ENCODE results near the gene GLB1L2. TPM values are rescaled to one million over a fixed set of nuclear protein-coding genes. Genes with fewer than 3 reads are reported as not detected.
A peak's percentile ranks its signal among the peaks of the same experiment; 100 is the strongest.
"Not testable (repeated sequence)": the region's sequence is repeated elsewhere in the genome, so short reads cannot be mapped to it uniquely, and the experiment has no call there.

The GLB1L2 gene, protein sequence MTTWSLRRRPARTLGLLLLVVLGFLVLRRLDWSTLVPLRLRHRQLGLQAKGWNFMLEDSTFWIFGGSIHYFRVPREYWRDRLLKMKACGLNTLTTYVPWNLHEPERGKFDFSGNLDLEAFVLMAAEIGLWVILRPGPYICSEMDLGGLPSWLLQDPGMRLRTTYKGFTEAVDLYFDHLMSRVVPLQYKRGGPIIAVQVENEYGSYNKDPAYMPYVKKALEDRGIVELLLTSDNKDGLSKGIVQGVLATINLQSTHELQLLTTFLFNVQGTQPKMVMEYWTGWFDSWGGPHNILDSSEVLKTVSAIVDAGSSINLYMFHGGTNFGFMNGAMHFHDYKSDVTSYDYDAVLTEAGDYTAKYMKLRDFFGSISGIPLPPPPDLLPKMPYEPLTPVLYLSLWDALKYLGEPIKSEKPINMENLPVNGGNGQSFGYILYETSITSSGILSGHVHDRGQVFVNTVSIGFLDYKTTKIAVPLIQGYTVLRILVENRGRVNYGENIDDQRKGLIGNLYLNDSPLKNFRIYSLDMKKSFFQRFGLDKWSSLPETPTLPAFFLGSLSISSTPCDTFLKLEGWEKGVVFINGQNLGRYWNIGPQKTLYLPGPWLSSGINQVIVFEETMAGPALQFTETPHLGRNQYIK
- total RNA-seq: 1 to 10 TPM; 1.6 to 1.7 TPM

DNA sequence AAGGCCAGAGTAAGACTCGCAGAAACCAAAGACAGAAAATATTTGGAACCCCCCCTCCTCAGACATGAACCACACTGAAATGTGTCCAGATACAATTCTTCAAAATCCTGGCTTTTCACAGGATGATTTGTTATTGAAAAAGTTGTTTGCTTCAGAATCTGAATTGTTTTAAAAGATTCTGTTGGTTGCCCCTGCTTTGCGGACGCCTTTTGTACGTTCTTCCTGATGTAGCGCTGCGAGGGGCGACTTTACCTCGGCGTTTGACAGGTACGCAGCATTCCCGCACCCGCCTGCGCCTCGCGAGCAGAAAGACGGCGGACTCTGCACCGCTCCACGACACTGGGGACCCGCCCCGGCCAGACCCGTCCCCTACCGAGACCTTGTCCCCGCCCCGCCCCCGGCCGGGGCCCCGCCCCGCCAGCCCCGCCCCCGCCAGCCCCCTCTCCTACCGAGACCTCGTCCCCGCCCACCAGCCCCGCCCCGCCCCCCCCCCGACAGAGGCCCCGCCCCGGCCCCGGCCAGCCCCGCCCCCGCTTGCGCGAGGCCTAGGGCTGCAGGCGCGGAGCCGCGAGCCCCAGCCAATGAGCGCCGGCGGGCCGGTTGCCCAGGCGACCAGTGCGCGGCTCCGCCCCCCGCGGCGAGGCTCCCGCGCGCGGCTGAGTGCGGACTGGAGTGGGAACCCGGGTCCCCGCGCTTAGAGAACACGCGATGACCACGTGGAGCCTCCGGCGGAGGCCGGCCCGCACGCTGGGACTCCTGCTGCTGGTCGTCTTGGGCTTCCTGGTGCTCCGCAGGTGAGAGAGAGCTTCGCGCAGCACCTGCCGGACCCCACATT lies at the start of gene GLB1L2:
Gene GLB1L2, plus strand, starts transcription at position 635 of the 835 bp plus-strand sequence. Its CDS starts 74 bp downstream, at position 709.
- H3K4me3 Mint-ChIP-seq: peak within 1 kb of the TSS; percentile 84
- H3K4me1 Mint-ChIP-seq: peaks cover 8% of the 10 kb centered on the region
- H3K9me3 Mint-ChIP-seq: no peaks in the 10 kb centered on the region
- POLR2A ChIA-PET: interaction anchor here (1.2 kb wide), 1 partner anchor 56 kb away, joined by 5 read pairs; the partner anchor contains the start of gene GLB1L3
- peak; percentile 96 for ATAC-seq (ENCODE audit: low read depth)
- peaks cover 42% of the 10 kb centered on the region for H3K27me3 Mint-ChIP-seq
- no peaks in the 10 kb centered on the region for H3K36me3 Mint-ChIP-seq
- peak; percentile 87 for DNase-seq
- no peak within 1 kb of the TSS for H3K27ac Mint-ChIP-seq

- Mint-ChIP-seq H3K9me3 (peaks cover 2% of the 10 kb centered on the region), H3K36me3 (peaks cover 7% of the 10 kb centered on the region), H3K4me1 (peaks cover 11% of the 10 kb centered on the region), H3K27ac (no peak overlapping the region), H3K27me3 (peaks cover 2% of the 10 kb centered on the region), H3K4me3 (no peak overlapping the region)
- DNase-seq (no peak), ATAC-seq (ENCODE audit: low read depth) (no peak)
- POLR2A ChIA-PET: no interaction called here
Measured at GRCh38 chr11:134282121-134283045, 49.4 kb upstream of the GLB1L2 start.

- ATAC-seq (ENCODE audit: low read depth): no peak
- Mint-ChIP-seq H3K9me3 (no peaks in the 10 kb centered on the region), H3K36me3 (peaks cover 4% of the 10 kb centered on the region), H3K4me3 (no peak overlapping the region), H3K4me1 (peaks cover 9% of the 10 kb centered on the region), H3K27ac (no peak overlapping the region), H3K27me3 (no peaks in the 10 kb centered on the region)
- POLR2A ChIA-PET: no interaction called here
- DNase-seq: no peak
Measured at GRCh38 chr11:134283461-134284230, 48.1 kb upstream of the GLB1L2 start.

- DNase-seq; ATAC-seq (ENCODE audit: low read depth); H3K9me3 Mint-ChIP-seq; POLR2A ChIA-PET; H3K4me1 Mint-ChIP-seq; H3K27ac Mint-ChIP-seq; H3K36me3 Mint-ChIP-seq; H3K27me3 Mint-ChIP-seq; H3K4me3 Mint-ChIP-seq: not testable (repeated sequence)
Measured at GRCh38 chr11:134284349-134284748, 47.4 kb upstream of the GLB1L2 start.

GRCh38 chr11:134287561-134287960 lies 44.2 kb upstream of the GLB1L2 start:
- no peak for ATAC-seq (ENCODE audit: low read depth)
- no peaks in the 10 kb centered on the region for H3K36me3 Mint-ChIP-seq
- H3K4me1 Mint-ChIP-seq: no peaks in the 10 kb centered on the region
- no peak overlapping the region for H3K27ac Mint-ChIP-seq
- no peaks in the 10 kb centered on the region for H3K27me3 Mint-ChIP-seq
- DNase-seq: no peak
- H3K4me3 Mint-ChIP-seq: no peak overlapping the region
- POLR2A ChIA-PET: interaction anchor here (0.8 kb wide), 1 partner anchor 11 kb away, joined by 3 read pairs; the partner anchor contains the start of gene GLB1L3
- no peaks in the 10 kb centered on the region for H3K9me3 Mint-ChIP-seq

DNA sequence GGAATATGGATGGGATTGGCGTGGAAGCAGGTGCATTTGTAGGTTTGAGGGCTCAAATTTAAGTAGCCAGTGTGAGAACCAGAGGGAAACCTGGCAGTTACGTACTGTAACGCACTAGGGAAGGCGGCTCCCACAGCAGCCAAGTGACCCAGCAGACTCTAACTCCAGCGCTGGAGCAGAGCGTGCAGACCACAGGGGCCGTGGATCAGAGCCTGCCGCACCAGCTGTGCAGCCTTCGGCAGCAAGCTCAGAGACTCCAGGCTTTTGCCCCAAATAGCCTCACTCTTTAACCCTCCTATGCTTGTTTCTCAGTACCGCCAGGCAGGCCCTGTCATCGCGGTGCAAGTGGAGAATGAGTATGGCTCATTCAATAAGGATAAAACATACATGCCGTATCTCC lies 43.3 kb upstream of the GLB1L2 start:
- no peaks in the 10 kb centered on the region for H3K4me1 Mint-ChIP-seq
- no peak for ATAC-seq (ENCODE audit: low read depth)
- H3K4me3 Mint-ChIP-seq: no peak overlapping the region
- no peaks in the 10 kb centered on the region for H3K9me3 Mint-ChIP-seq
- no peaks in the 10 kb centered on the region for H3K36me3 Mint-ChIP-seq
- no peak for DNase-seq
- no peak overlapping the region for H3K27ac Mint-ChIP-seq
- POLR2A ChIA-PET: interaction anchor here (0.8 kb wide), 1 partner anchor 12 kb away, joined by 3 read pairs; the partner anchor contains the start of gene GLB1L3
- H3K27me3 Mint-ChIP-seq: no peaks in the 10 kb centered on the region

GRCh38 chr11:134289167-134289566 lies 42.6 kb upstream of the GLB1L2 start:
- Mint-ChIP-seq H3K27ac (no peak overlapping the region), H3K27me3 (no peaks in the 10 kb centered on the region), H3K4me1 (no peaks in the 10 kb centered on the region), H3K36me3 (no peaks in the 10 kb centered on the region), H3K9me3 (no peaks in the 10 kb centered on the region), H3K4me3 (no peak overlapping the region)
- ATAC-seq (ENCODE audit: low read depth) (no peak), DNase-seq (no peak)
- POLR2A ChIA-PET: no interaction called here

DNA sequence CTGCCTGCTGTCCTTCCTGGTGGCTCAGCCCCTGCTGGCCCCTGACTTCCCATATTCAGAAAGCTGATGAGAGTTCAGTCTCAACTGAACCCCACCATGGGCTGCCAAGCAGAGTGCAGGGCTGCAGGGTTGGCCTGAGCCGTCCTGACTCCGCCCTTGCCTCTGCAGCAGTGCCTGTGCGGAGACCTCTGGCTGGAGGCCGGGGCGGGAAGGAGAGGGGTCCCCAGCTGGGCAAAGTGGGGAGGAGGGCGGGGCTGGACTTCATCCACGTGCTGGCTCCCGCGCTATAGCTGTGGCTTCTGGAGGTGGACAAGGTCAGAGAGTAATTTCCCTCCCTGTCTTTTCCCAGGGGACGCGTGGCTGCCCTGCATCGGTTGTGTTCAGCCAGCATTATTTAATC lies 42.0 kb upstream of the GLB1L2 start:
- no peak overlapping the region for H3K4me3 Mint-ChIP-seq
- no peaks in the 10 kb centered on the region for H3K27me3 Mint-ChIP-seq
- ATAC-seq (ENCODE audit: low read depth) (no peak), DNase-seq (no peak)
- H3K27ac Mint-ChIP-seq: no peak overlapping the region
- POLR2A ChIA-PET: no interaction called here
- no peaks in the 10 kb centered on the region for H3K4me1 Mint-ChIP-seq
- H3K36me3 Mint-ChIP-seq: no peaks in the 10 kb centered on the region
- no peaks in the 10 kb centered on the region for H3K9me3 Mint-ChIP-seq

DNA sequence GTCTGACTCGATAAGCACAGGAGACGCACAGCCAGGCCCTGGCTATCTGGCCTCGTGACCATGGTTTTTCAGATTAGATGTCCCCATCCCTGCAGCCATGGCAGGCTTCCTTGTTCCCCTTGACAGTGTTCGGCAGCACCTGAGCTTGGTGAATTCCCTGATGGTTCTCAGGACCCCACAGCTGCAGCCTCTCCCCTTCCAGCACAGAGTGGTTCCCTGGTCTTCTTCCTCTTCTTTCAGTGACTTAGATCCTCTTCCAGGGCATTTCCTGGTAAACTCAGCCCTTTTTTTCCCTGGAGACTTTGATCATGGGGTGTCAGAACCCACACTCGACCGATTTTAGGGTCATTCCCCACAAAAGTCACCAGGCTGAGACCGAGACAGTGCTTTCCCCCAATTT lies 41.1 kb upstream of the GLB1L2 start:
- POLR2A ChIA-PET: no interaction called here
- no peak for DNase-seq
- Mint-ChIP-seq H3K4me3 (no peak overlapping the region), H3K9me3 (no peaks in the 10 kb centered on the region), H3K27ac (no peak overlapping the region), H3K4me1 (no peaks in the 10 kb centered on the region), H3K36me3 (no peaks in the 10 kb centered on the region), H3K27me3 (no peaks in the 10 kb centered on the region)
- ATAC-seq (ENCODE audit: low read depth): no peak

DNA sequence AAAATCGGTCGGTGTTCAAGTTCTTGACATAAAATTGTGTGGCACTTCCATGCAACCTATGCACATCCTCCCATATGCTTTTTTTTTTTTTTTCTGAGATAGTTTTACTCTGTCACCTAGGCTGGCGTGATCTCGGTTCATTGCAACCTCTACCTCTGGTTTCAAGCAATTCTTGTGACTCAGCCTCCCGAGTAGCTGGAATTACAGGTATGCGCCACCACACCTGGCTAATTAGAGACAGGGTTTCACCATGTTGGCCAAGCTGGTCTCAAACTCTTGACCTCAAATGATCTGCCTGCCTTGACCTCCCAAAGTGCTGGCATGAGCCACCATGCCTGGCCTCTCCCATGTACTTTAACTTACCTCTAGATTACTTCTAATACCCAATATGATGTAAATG lies 40.6 kb upstream of the GLB1L2 start:
- no peak overlapping the region for H3K4me3 Mint-ChIP-seq
- no peaks in the 10 kb centered on the region for H3K9me3 Mint-ChIP-seq
- no peak for DNase-seq
- no peak overlapping the region for H3K27ac Mint-ChIP-seq
- no peaks in the 10 kb centered on the region for H3K4me1 Mint-ChIP-seq
- H3K27me3 Mint-ChIP-seq: no peaks in the 10 kb centered on the region
- H3K36me3 Mint-ChIP-seq: no peaks in the 10 kb centered on the region
- POLR2A ChIA-PET: no interaction called here
- ATAC-seq (ENCODE audit: low read depth): no peak

DNA sequence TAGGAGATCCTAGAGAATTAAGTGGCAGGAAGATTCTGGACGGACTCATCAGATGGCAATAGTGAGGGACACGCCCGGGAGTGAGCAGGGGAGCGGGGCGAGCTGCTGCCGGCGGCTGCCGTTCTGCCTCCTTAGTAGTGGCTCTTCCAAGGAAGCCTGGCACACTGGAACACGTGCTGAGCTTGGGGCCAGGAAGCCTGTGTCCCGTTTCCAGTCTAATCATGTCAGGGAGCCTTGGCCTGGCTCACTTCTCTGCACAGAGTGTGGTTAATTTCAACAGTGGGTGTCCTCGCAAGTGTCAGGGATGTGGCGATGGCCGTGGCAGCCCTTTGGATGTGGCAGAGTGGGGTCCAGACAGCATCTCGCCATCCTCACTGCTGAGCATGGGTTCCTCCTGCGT lies 39.1 kb upstream of the GLB1L2 start:
- POLR2A ChIA-PET: no interaction called here
- DNase-seq: no peak
- H3K36me3 Mint-ChIP-seq: no peaks in the 10 kb centered on the region
- H3K4me1 Mint-ChIP-seq: no peaks in the 10 kb centered on the region
- no peak overlapping the region for H3K4me3 Mint-ChIP-seq
- H3K27ac Mint-ChIP-seq: no peak overlapping the region
- no peaks in the 10 kb centered on the region for H3K9me3 Mint-ChIP-seq
- ATAC-seq (ENCODE audit: low read depth): no peak
- no peaks in the 10 kb centered on the region for H3K27me3 Mint-ChIP-seq
